ENCODE measurements around the gene ZNF865.
A peak's percentile ranks its signal among the peaks of the same experiment; 100 is the strongest.
"Not testable (repeated sequence)": the region's sequence is repeated elsewhere in the genome, so short reads cannot be mapped to it uniquely, and the experiment has no call there.

Gene ZNF865

GRCh38 chr19:55605637-55606470 lies at the start of gene ZNF865:
Gene ZNF865 (plus strand): TSS chr19:55605647. CDS start chr19:55613619, 7,972 bp downstream.
- DNase-seq (ENCODE audit: low read depth) = peak; percentile 54

- no peak for DNase-seq (ENCODE audit: low read depth)
Observed at GRCh38 chr19:55559684-55560083, 45.8 kb upstream of the ZNF865 start.

GRCh38 chr19:55563261-55563690 lies 42.2 kb upstream of the ZNF865 start:
- no peak for DNase-seq (ENCODE audit: low read depth)

GRCh38 chr19:55566823-55567222 lies 38.6 kb upstream of the ZNF865 start:
- DNase-seq (ENCODE audit: low read depth) = no peak

- DNase-seq (ENCODE audit: low read depth) = no peak
Observed at GRCh38 chr19:55567708-55568328, 37.6 kb upstream of the ZNF865 start.

- DNase-seq (ENCODE audit: low read depth) = not testable (repeated sequence)
Observed at GRCh38 chr19:55569477-55569876, 36.0 kb upstream of the ZNF865 start.

GRCh38 chr19:55573929-55574328 lies 31.5 kb upstream of the ZNF865 start:
- not testable (repeated sequence) for DNase-seq (ENCODE audit: low read depth)

- no peak for DNase-seq (ENCODE audit: low read depth)
Observed at GRCh38 chr19:55576746-55577145, 28.7 kb upstream of the ZNF865 start.

GRCh38 chr19:55578031-55578760 lies 27.3 kb upstream of the ZNF865 start:
- no peak for DNase-seq (ENCODE audit: low read depth)

- DNase-seq (ENCODE audit: low read depth) = no peak
Observed at GRCh38 chr19:55578761-55579747, 26.4 kb upstream of the ZNF865 start.

- no peak for DNase-seq (ENCODE audit: low read depth)
Observed at GRCh38 chr19:55579766-55580621, 25.5 kb upstream of the ZNF865 start.

- peak; percentile 66 for DNase-seq (ENCODE audit: low read depth)
Observed at GRCh38 chr19:55580628-55581144, 24.8 kb upstream of the ZNF865 start, which contains the start of gene ZNF579. Gene ZNF579 (minus strand): TSS chr19:55580848. CDS start chr19:55579639, 1,209 bp downstream.

GRCh38 chr19:55581145-55581822 lies 24.2 kb upstream of the ZNF865 start:
- DNase-seq (ENCODE audit: low read depth) = no peak

- DNase-seq (ENCODE audit: low read depth) = no peak
Observed at GRCh38 chr19:55581823-55582223, 23.6 kb upstream of the ZNF865 start.

- DNase-seq (ENCODE audit: low read depth) = not testable (repeated sequence)
Observed at GRCh38 chr19:55582284-55582683, 23.2 kb upstream of the ZNF865 start.

- DNase-seq (ENCODE audit: low read depth) = not testable (repeated sequence)
Observed at GRCh38 chr19:55583897-55584296, 21.6 kb upstream of the ZNF865 start.

- no peak for DNase-seq (ENCODE audit: low read depth)
Observed at GRCh38 chr19:55584871-55585270, 20.6 kb upstream of the ZNF865 start.

- no peak for DNase-seq (ENCODE audit: low read depth)
Observed at GRCh38 chr19:55585658-55586339, 19.6 kb upstream of the ZNF865 start.
